GM18909 (cell line): Measurements from ENCODE around the gene MXRA8.
A peak's percentile ranks its signal among the peaks of the same experiment; 100 is the strongest.
"Not testable (repeated sequence)": the region's sequence is repeated elsewhere in the genome, so short reads cannot be mapped to it uniquely, and the experiment has no call there.

Experiments used
- ATAC-seq: cut with Tn5 transposase; IDR thresholded peaks from one replicate; pipeline ENCODE4 v1.9.1; 2021; ENCODE audit warnings: mild to moderate bottlenecking; ENCODE audit not compliant: unreplicated experiment, poor library complexity

MXRA8 gene

GRCh38 chr1:1358433-1359271 lies at the start of gene MXRA8:
Gene MXRA8, minus strand, starts transcription at chr1:1358555. Its CDS starts 51 bp downstream, at chr1:1358504.
- no peak for ATAC-seq

GRCh38 chr1:1407636-1408318 lies 49.4 kb upstream of the MXRA8 start:
- peak; percentile 29 for ATAC-seq

- peak; percentile 89 for ATAC-seq
These were observed 48.7 kb upstream of the MXRA8 start, which contains the start of gene MRPL20 for GRCh38 chr1:1406821-1407635. Gene MRPL20, minus strand, starts transcription at chr1:1407293. Its CDS starts 76 bp downstream, at chr1:1407217.

- ATAC-seq, result no peak
These were observed 47.9 kb upstream of the MXRA8 start for GRCh38 chr1:1406101-1406820.

GRCh38 chr1:1403653-1404052 lies 45.3 kb upstream of the MXRA8 start:
- no peak for ATAC-seq

- not testable (repeated sequence) for ATAC-seq
These were observed 44.6 kb upstream of the MXRA8 start for GRCh38 chr1:1402901-1403392.

- no peak for ATAC-seq
These were observed 43.9 kb upstream of the MXRA8 start for GRCh38 chr1:1402072-1402900.

GRCh38 chr1:1401457-1402010 lies 43.2 kb upstream of the MXRA8 start:
- ATAC-seq, result no peak

GRCh38 chr1:1400576-1401456 lies 42.5 kb upstream of the MXRA8 start:
- ATAC-seq, result no peak

GRCh38 chr1:1399872-1400575 lies 41.7 kb upstream of the MXRA8 start:
- peak; percentile 1 for ATAC-seq

GRCh38 chr1:1399187-1399871 lies 41.0 kb upstream of the MXRA8 start, which contains the start of gene CCNL2:
Gene CCNL2, minus strand, starts transcription at chr1:1399335. Its CDS starts 29 bp downstream, at chr1:1399306.
- ATAC-seq, result peak; percentile 95

- peak; percentile 9 for ATAC-seq
These were observed 40.4 kb upstream of the MXRA8 start for GRCh38 chr1:1398677-1399186.

- no peak for ATAC-seq
These were observed 39.6 kb upstream of the MXRA8 start for GRCh38 chr1:1397839-1398523.

GRCh38 chr1:1395166-1395565 lies 36.8 kb upstream of the MXRA8 start:
- ATAC-seq, result no peak

GRCh38 chr1:1394116-1394515 lies 35.8 kb upstream of the MXRA8 start:
- no peak for ATAC-seq

- ATAC-seq, result no peak
These were observed 35.1 kb upstream of the MXRA8 start for GRCh38 chr1:1393428-1393827.
